NCI-H2029 (cell line): ENCODE measurements around the gene CRTC3.
"Not testable (repeated sequence)": the region's sequence is repeated elsewhere in the genome, so short reads cannot be mapped to it uniquely, and the experiment has no call there.

Experiments
- DNase-seq: peaks from one replicate; lab custom pipeline; 2025; lab: John Stamatoyannopoulos, UW

Gene CRTC3, protein sequence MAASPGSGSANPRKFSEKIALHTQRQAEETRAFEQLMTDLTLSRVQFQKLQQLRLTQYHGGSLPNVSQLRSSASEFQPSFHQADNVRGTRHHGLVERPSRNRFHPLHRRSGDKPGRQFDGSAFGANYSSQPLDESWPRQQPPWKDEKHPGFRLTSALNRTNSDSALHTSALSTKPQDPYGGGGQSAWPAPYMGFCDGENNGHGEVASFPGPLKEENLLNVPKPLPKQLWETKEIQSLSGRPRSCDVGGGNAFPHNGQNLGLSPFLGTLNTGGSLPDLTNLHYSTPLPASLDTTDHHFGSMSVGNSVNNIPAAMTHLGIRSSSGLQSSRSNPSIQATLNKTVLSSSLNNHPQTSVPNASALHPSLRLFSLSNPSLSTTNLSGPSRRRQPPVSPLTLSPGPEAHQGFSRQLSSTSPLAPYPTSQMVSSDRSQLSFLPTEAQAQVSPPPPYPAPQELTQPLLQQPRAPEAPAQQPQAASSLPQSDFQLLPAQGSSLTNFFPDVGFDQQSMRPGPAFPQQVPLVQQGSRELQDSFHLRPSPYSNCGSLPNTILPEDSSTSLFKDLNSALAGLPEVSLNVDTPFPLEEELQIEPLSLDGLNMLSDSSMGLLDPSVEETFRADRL

DNA sequence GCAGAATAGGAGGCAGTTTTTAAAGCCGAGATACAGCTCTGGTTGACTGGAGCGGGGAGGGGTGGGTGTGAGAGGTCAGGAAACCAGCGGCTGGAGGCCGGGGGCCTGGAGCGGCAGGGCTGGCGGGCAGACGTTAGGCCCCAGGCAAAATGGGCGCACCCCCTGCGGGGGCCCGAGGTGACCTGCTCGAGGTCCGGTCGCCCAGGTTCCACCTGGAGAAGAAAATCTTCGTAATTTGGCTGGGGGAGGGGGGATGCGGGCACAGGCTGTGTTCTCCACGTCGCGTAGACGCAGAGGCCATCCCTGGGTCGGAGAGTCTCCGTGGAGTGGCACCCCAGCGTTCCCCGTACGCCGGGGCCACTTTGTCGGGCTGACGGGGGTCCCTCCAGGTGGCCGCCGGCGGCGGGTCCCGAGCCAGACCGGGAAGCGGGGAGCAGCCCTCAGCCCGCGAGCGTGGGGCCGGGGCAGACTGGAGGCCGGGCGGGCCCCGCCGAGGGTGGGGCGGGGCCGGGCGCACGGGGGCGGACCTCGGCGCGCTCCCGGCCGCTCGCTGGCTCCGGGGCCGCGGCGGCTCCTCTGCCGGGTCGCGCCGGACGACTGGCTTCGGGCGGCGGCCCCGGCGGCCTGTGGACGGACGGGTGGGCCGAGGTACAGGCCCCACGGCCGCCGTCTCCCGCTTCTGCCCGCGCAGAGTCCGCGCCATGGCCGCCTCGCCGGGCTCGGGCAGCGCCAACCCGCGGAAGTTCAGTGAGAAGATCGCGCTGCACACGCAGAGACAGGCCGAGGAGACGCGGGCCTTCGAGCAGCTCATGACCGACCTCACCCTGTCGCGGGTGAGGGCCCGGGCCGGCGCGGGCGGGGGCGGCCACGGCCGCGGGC, at the start of gene CRTC3:
TSS of gene CRTC3 (plus strand) at position 553 of the 879 bp plus-strand sequence. CDS start at position 702, 149 bp downstream.
- no peak for DNase-seq

DNA sequence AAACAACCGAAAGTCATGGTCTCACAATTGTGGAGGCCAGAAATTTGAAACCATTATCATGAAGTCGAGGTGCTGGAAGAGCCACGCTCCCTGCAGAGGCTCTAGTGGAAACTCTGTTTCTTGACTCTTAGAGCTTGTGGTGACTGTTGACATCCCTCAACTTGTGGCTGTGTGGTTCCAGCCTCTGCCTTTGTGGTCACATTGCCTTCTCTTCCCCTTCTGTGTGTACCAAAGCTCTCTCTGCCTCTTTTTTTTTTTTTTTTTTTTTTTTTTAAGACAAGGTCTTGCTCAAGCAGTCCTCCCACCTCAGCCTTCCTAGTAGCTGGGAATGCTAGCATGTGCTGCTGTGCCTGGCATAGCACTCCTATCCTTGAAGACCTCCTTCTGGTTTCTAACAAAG, 48.7 kb upstream of the CRTC3 start:
- no peak for DNase-seq

DNA sequence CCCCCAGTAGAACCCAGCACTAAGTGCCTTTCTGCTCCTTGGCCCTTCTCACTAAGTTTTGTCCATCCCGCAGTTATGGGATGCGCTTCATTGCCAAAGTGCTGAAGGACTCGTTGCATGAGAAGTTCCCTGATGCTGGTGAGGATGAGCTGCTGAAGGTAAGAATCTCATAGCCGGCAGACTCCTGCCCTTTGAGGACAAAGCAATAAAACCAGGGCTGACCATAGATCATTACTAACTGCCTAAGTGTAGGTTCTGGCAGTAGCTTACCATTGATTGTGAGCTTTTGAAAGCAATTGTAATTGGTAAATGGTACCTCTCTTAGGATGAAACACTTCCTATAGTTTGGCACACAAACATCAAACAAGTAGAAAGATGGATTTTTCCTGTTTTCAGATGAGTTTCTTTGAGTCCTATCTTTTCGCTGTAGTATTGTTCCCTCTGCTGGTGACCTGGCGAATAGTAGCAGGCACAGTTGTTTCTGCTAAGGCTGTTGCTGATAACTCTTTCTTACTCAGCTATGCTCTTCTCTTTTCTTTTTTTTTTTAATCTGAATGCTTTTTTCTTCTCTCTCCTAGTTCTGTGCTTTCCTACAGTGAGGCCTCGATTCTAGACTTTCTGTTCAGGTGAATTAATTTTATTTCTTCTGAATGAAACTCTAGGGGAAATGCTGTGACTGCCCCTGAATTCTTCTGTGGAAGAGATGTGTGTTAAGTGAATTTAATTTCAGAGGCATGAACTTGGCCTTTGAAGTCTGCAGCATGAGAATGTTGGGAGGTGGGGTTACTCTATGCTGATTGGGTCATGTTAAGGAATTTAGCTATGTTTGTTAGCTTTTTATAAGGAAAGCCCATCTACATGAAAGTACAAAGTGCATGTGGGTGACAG, 47.4 kb upstream of the CRTC3 start:
- DNase-seq, result no peak

DNA sequence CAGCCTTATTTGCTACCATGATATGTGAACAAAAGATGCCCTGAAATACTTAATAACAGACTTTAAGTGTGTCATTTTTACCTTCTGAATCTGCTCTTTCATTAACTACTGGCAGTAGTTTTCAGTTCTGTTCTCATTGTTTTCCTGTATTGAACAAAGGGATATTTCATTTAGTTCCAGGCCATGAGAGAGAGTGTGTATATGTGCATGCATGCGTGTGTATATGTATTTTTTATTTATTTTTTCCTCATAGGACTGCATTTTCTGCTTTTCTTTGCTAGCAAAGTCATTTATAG, 46.8 kb upstream of the CRTC3 start:
- no peak for DNase-seq

DNA sequence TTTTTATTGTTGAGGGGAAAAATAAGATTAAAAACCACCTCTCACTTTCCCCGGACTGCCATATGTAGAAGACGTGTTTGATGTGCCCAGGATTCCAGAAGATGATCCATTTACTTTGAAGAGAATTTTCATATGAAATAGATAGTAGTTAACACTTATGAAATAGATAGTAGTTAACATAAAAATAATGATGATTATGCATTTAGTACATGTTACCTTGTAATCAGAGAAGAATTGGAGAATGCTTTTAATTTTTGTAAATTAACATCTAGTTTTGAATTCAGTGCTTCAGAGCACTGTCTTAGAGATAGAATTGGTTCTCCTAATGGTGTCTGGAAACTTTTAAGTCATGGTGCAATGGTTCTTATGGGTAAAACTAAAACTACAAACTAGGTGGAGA, 46.1 kb upstream of the CRTC3 start:
- DNase-seq, result no peak

DNA sequence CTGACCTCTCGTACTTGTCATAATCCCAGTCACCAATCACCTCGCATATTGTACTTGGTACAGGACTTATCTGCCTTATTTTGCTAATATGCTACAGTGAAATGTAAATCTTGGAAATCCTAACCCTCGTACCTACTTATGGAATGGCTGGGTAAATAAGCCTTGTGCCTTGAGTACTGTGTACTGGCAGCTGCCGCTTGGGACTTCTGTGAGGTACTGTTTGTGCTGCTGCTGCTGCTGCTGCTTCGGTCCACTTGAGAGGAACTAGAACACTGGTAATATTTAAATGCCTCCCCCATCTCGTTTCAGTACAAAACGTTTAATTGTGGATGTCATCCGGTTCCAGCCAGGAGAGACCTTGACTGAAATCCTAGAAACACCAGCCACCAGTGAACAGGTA, 42.5 kb upstream of the CRTC3 start:
- DNase-seq, result no peak

DNA sequence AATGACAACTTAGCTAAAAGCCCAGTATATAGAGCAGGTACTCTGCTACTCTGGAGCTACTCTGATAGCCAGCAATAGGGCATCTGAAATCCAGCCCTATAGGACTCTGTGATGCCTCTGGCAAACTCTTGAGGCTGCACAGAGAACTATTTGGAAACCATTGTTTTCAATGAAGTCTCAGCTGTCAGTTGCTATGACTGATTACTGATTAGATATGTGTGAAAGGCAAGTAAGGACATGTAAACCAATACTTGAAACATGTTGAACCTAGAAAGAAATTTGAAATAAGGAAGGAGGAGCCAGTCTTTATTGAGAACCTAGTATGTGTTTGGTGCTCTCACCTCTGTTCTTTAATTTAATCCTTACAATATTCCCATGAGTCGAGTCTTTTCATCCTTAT, 40.2 kb upstream of the CRTC3 start:
- no peak for DNase-seq

DNA sequence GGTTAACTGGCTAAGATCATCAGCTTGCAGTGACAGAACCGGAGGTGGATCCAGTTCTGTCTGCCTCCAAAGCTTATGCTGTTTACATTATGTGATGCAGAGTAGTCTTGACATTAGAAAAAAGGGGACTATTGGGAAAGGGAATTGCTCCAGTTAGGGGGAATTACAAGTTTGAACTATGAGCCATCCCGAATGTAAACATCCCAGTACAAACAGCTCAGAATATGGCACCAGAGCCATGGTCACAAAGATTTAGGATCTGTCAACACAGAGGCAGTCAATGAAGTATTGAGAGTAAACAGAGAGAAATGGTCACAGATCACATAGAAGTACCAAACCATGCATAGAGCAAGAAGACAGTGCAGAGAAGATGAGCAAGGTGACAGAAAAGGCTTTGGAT, 39.8 kb upstream of the CRTC3 start:
- DNase-seq, result no peak

DNA sequence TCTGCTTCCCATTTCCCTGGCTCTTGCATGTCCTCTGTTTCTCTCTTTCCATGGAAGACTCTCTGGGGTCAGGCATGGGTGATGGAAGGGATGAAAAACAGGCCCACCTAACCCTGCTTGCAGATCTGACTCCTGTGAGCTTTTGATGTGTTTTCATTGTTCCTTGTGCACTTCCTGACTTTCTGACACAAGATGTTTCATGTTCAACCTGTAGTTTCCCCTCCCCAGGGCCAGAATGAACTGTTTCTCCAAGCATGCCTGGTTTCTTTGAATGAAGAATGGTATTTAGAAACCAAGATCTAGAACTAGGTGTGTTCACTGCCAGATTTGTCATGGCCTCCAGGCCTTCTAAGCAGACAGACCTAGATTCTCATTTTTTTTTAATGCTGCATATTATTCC, 36.1 kb upstream of the CRTC3 start:
- DNase-seq, result no peak

DNA sequence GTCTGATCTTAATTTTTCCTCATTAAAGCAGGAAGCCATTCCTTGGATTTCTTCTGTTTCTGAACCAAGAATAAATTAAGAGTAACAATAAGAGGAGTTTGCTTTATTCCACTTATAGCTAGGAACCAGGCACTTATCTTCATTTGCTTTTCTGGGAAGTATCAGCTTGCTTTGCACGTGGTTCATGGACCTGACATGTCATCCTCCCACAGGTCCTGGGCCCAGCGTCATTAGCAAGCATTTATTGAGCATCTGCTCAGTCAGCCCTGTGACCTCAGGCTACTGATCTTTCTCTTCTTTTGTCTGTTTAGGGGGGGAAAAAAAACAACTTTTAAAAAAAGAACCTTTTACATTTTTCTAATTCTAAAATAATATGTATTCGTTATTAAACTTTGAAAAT, 34.7 kb upstream of the CRTC3 start:
- no peak for DNase-seq

DNA sequence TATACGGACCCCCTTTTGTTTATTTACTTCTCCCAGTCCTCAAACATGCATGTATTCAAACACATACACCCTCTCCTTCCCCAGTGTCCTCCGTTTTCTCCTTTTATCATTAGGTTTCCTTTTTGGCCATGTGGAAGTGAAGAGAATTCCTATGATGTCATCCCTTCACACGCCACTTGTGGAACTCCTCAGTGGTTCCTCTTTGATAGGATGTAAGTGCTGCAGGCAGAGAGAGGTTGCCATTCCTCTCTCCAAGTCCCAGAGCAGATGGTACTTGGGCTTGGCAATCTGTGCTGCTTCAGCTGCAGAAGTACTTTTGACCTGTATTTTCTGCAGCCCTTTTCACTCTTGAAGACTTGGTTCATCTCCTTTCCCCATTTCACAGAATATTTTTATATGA, 32.9 kb upstream of the CRTC3 start:
- no peak for DNase-seq

DNA sequence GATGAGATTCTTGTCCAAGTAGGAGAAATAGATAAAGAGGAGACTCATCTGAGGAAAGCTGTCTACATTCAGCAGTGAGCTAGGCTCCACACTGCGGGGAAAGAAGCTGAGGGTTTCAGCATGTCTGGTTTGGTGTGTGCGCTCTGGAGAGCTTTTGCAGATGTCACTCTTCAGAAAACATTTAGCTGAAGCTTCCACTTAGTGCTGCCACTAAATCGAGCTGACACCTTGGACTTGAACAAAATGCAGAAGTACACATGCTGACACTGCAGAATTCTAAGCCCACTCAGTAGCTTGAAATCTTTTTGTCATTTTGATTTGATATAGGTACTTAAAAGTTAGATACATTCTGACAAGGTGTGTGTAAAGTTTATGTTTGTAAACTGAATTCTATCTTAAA, 32.3 kb upstream of the CRTC3 start:
- no peak for DNase-seq

DNA sequence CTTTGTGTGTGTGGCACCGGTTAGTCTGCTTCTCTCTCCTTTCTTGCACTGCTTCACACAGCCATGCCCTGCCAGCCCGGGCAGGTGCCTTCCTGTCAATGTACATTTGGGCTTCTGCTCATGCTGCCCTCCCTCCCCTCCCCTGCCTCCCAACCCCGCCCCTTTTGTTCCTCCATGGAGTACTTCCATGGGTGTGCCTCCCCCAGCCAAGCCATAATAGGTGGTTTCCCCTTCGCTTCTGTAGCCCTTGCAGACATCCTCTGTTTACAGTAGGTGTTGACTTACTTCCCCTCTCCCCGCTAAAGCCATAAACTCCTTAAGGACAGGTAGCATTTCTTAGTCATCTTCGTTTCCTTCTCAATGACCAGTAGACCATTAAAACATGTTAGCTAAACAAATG, 31.8 kb upstream of the CRTC3 start:
- DNase-seq, result peak; percentile 62

DNA sequence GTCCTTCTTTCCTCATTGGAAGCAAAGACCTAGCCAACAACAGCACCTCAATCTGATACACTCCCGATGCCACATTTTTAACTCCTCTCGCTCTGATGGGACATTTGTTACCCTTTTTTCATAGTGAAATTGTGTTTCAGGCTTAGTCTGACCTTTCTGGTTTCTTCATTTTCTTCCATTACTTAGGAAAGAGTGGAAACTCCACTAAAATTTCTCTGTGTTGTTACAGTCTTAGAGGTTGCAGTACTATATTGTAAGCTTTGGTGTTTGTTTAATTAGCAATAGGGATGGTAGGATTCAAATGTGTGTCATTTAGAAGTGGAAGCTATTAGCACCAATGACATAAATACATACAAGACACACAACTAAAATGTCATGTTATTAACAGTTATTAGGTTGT, 29.6 kb upstream of the CRTC3 start:
- no peak for DNase-seq

DNA sequence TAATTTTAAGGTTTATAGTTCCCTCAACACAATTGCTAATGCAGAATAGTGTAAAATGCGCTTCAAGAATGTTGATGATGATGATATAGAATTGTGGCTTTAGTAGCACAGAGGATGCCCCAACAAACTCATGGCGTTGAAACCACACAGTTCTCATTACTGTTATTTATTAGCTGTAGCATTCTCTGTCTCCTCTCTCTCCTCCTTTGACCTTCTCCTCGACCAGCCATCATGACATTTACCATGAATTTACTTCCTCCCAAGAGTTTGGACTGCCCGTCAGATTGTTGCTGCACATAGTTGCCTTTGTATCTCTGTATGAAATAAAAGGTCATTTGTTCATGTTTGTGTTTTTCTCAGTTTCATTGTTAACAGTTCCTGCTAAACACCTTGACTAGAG, 27.8 kb upstream of the CRTC3 start:
- no peak for DNase-seq

DNA sequence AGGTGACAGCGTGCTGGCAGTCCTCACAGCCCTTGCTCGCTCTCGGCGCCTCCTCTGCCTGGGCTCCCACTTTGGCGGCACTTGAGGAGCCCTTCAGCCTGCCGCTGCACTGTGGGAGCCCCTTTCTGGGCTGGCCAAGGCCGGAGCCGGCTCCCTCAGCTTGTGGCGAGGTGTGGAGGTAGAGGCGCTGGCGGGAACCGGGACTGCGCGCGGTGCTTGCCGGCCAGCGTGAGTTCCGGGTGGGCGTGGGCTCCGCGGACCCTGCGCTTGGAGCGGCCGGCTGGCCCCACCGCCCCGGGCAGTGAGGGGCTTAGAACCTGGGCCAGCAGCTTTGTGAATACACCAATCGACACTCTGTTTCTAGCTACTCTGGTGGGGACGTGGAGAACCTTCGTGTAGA, 18.9 kb upstream of the CRTC3 start:
- DNase-seq, result not testable (repeated sequence)

DNA sequence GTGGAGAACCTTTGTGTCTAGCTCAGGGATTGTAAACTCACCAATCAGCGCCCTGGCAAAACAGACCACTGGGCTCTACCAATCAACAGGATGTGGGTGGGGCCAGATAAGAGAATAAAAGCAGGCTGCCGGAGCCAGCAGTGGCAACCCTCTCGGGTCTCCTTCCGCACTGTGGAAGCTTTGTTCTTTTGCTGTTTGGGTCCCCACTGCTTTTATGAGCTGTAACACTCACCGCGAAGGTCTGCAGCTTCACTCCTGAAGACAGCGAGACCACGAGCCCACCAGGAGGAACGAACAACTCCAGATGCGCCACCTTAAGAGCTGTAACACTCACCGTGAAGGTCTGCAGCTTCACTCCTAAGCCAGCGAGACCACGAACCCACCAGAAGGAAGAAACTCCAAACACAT, 18.5 kb upstream of the CRTC3 start:
- not testable (repeated sequence) for DNase-seq

DNA sequence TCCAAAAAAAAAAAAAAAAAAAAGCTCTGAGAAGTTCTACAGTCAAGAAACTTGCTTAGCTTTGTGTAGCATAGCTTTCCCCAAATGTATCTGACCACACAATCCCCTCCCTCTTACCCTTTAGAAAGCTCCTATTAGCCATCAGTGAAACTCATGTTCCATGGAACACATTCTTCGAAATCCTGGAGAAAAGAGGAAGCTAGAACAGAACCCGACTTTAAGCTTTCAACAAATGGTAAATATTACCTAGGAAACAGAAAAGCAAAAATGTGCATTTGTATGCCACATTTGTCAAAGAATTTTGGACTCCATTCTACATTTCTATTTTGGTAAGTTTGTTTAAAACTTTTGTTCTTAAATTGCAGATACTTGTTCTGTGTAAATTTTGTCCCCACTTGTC, 17.4 kb upstream of the CRTC3 start:
- no peak for DNase-seq

DNA sequence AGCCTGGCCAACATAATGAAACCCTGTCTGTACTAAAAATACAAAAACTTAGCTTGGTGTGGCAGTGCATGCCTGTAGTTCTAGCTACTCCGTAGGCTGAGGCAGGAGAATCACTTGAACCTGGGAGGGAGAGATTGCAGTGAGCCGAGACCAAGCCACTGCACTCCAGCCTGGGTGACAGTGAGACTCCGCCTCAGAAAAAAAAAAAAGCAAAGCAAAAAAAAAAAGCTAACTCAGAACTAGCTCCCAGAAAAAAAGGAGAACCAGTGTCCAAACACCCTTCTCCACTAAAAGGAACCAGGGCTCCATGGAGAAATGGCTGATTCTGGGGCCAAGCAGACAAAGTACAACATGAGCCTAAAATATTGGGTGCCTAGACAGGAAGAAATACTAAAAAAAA, 16.7 kb upstream of the CRTC3 start:
- no peak for DNase-seq

DNA sequence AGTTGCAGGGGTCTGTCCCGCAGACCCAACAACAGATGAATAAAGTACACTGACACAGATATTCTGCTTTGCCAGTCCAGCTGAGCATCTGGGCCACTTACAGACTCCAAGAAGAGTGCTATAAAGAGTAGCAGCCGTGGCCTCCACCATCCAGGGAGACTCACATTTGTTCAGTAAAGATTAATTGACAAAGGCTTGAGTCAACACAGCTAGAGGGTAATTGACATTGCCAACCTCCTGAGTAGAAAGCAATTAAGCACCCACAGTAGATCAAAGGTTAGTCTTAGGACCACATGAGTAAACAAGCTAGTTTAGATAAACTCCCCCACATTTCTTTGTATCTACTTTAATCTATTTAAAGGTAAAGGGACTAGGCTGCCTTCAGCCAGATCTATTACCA, 16.3 kb upstream of the CRTC3 start:
- DNase-seq, result no peak

DNA sequence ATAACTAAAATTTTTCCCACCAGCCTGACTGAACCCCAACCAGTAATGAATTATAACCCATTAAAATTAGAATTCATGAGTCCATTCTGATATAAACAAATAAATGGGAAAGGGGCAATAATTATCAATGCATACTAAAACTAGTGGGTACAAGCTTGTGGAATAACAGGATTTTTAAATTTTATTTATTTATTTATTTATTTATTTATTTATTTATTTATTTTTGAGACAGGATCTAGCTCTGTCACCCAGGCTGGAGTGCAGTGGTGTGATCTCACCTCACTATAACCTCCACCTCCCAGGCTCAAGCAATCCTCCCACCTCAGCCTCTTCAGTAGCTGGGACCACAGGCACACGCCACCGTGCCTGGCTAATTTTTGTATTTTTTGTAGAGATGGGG, 15.8 kb upstream of the CRTC3 start:
- not testable (repeated sequence) for DNase-seq

DNA sequence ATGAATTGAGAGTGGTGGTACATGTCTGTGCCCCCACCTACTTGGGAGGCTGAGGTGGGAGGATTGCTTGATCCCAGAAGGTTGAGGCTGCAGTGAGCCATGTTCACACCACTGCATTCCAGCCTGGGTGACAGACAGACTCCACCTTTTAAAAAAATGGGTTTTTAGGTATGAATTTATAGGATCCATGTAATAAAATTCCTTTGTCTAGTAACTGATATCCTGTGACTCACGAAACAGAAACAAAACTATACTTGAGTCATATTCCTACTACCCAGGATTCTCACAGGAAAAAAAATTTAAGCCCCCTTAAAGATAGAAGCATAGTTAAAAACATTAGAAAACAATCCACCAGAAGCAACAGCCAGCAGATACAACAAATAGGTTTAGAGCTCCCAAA, 10.0 kb upstream of the CRTC3 start:
- DNase-seq, result no peak
